Measurements from ENCODE around the gene KCNJ5.
A peak's percentile ranks its signal among the peaks of the same experiment; 100 is the strongest.

KCNJ5 gene

DNA sequence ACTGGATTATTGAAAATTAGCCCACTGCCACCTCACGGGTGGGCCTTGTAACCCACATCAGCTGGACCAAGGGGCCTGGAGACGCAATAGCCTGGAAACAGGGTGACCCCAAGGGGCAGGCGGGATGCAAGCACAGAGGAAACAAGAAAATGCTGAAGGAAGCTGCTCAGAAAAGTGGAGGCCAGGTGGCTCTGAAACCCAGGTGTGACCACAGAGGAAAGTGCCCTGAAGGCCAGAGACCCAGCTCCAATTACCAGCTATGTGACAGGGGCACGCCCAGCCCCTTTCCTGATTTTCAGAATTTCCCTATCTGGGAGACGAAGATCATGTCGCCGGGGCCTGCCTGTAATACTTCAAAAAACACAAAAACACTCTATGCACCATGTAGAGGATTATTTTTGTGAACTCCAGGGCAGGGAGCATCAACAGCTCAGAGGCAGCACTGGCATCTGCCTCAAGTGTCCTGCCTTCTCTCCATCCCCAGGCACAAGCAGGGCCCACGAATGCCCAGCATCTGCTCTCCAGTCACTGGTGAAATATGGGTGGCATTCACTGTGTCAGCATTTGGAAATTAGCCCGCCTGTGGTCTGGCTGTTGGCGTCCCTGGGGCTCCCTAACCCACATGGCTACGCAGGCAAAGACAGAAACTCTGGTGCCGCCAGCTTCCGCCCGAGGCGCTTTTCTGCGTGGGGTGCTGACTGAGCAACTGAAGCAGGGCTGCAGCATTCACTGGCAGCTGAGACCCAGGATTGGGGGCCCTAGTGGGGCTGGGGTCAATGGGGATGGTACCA is 30.4 kb upstream of the KCNJ5 start:
- no peak for DNase-seq (ENCODE audit: low spot score)
- H3K27ac ChIP-seq, result no peak overlapping the region
- ChIA-PET CTCF (interaction anchor here (0.5 to 0.6 kb wide), 5 partner anchors 8 to 688 kb away, joined by 3 to 5 read pairs (median 3); no protein-coding TSS in a partner anchor), POLR2A (ENCODE audit: low non-redundant PET) (no interaction called here)
- TF ChIP-seq, protein P1, sequence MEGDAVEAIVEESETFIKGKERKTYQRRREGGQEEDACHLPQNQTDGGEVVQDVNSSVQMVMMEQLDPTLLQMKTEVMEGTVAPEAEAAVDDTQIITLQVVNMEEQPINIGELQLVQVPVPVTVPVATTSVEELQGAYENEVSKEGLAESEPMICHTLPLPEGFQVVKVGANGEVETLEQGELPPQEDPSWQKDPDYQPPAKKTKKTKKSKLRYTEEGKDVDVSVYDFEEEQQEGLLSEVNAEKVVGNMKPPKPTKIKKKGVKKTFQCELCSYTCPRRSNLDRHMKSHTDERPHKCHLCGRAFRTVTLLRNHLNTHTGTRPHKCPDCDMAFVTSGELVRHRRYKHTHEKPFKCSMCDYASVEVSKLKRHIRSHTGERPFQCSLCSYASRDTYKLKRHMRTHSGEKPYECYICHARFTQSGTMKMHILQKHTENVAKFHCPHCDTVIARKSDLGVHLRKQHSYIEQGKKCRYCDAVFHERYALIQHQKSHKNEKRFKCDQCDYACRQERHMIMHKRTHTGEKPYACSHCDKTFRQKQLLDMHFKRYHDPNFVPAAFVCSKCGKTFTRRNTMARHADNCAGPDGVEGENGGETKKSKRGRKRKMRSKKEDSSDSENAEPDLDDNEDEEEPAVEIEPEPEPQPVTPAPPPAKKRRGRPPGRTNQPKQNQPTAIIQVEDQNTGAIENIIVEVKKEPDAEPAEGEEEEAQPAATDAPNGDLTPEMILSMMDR (conservative IDR thresholded peaks at IDR 0.05; ENCODE audit: low read depth), result no peak

DNA sequence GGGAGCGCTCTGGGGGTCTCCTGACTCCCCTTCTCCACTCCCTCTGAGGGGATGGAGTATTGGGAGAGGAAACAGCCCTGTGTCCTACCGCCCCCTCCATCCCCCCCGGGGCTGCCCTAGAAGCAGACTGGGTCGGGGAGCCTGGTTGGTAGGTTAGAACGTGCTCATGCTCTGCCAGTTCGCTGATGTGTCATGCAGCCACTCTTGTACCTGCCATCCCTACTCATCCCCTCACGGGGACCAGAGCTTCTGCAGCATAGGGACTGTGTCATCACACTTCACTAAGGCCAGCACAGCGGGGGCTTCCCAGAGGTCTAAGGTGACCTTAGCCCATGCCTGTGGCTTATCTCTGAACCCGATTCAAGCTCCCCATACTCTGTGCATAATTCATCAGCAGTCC is 28.8 kb upstream of the KCNJ5 start:
- TF ChIP-seq, protein P1 (conservative IDR thresholded peaks at IDR 0.05; ENCODE audit: low read depth), result no peak
- ChIA-PET CTCF (no interaction called here), POLR2A (ENCODE audit: low non-redundant PET) (no interaction called here)
- H3K27ac ChIP-seq, result no peak overlapping the region
- DNase-seq (ENCODE audit: low spot score), result no peak

DNA sequence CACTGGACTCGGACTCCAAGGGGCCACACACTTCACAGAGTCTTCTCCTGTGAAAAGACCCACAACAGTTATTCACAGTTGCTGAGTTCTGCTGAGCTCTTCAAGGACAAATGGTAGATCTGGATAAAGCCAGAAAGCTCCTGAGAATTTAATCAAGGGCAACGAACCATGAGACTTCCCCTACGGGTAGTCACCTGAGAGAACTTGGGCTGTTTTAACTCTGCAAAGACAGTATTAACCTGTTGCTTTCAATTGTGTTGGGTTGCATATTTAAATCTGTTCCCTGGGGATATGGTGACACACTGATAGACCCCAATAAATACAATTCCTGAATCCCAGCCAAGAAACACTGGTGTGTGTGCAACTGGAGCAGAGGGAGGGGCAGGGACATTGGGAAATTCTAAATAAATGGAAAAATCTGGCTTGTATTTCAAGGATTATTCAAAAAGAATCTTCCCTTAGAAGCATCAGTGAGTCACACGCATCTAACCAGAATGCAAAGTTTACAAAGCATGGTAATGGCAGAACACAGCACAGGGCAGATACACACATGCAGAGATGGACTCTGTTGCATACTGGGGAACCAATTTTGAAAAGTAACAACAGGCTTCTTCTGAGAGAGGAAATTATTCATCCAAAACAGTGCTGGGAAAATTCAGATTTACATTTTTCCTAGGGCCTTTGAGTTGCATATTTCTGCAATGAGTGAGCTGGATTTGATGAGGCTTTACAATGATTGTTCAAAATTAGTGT is 28.1 kb upstream of the KCNJ5 start:
- TF ChIP-seq, protein P1 (conservative IDR thresholded peaks at IDR 0.05; ENCODE audit: low read depth), result no peak
- ChIA-PET CTCF (no interaction called here), POLR2A (ENCODE audit: low non-redundant PET) (no interaction called here)
- DNase-seq (ENCODE audit: low spot score), result peak; percentile 25
- no peak overlapping the region for H3K27ac ChIP-seq

DNA sequence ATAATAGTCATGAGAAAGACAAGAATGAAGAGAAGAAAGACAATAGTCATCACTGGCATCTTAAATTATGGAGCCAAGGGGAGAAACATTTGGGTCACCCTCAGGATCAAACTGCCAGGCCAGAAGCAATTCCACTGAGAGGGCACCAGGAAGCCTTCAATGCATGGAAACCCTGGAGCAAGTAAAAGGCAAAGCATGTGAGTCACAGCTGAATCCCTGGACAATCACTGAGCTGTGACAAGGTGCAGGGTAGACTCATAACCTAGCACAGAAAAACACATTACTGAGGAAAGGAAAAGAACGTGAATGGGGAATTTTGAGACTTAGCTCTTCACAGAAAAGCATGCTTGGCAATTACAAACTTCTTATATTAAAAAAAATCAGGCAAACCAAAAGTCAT is 25.7 kb upstream of the KCNJ5 start:
- POLR2A ChIA-PET (ENCODE audit: low non-redundant PET), result no interaction called here
- no peak overlapping the region for H3K27ac ChIP-seq
- DNase-seq (ENCODE audit: low spot score), result no peak
- TF ChIP-seq, protein P1 (conservative IDR thresholded peaks at IDR 0.05; ENCODE audit: low read depth), result no peak
- CTCF ChIA-PET, result interaction anchor here (0.6 kb wide), 1 partner anchor 692 kb away, joined by 3 read pairs; no protein-coding TSS in a partner anchor

DNA sequence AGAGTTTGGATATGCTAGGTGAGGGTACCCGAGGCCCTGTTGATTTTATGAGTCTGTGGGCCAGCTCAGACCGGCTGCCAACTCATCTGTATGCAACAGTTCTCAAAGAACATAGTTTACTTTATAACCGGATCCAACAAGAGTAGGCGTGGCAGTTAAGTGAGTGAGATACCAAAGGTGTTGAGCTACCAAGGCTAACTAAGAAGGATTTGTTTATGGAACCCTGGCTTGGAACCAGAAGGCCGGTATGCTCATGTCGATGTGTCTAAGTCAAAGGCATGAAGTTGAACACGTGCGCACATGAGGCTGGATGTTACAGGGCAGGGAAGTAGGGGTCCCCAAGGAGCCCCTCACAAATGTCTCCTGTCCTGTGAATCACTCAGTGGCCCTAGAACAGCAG is 23.9 kb upstream of the KCNJ5 start, which contains the start of gene KCNJ1:
KCNJ1 (minus strand) TSS at position 20 of the 400 bp plus-strand sequence. CDS start 27,053 bp downstream, outside the sequence.
- CTCF ChIA-PET, result no interaction called here
- TF ChIP-seq, protein P1 (conservative IDR thresholded peaks at IDR 0.05; ENCODE audit: low read depth), result no peak
- no peak for DNase-seq (ENCODE audit: low spot score)

DNA sequence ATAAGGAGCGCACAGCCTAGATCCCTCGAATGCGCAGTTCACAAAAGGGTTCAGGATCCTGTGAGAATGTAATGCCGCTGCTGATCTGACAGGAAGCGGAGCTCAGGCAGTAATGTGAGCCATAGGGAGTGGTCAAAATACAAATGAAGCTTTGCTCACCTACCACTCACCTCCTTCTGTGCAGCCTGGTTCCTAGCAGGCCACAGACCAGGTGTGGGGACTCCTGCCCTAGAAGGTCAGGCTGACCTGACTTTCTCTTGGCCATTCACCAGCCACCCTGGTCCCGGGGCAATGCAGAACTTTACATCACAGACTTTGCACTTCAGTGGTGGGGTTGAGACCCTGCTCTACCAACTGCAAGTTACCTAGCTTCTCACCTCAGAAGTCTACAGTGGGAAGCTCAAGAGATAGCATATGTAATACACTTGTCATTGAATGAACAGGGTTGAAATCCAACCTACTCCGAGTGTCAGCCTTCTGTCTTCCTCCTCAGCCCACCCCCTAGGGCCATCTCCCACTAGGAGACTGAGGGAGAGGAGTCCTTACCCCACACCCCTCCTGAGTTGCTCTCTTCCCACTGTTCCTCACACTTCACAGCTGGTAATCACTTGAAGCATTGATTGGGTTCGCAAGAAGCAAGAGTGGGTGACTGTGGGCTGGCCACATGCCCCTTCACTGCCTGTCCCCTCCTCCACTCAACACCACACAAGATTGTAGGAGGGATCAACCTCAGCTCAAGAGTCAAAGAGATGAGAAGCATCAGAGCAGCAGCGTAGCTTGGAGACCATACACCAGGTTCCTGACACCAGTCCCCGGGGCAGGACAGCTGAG is 22.1 kb upstream of the KCNJ5 start:
- TF ChIP-seq, protein P1 (conservative IDR thresholded peaks at IDR 0.05; ENCODE audit: low read depth), result no peak
- no peak for DNase-seq (ENCODE audit: low spot score)
- CTCF ChIA-PET, result interaction anchor here (0.7 kb wide), 1 partner anchor 449 kb away, joined by 6 read pairs; no protein-coding TSS in a partner anchor

More for the DNA sequence above, 23.9 kb upstream of the KCNJ5 start, which contains the start of gene KCNJ1:
- POLR2A ChIA-PET (ENCODE audit: low non-redundant PET), result no interaction called here
- H3K27ac ChIP-seq, result no peak within 1 kb of the TSS

More for the DNA sequence above, 22.1 kb upstream of the KCNJ5 start:
- no peak overlapping the region for H3K27ac ChIP-seq
- POLR2A ChIA-PET (ENCODE audit: low non-redundant PET), result no interaction called here

All from RWPE1 (cell line).